HepG2 (cell line): ENCODE results near the gene GFAP. TPM values are rescaled to one million over a fixed set of nuclear protein-coding genes. Genes with fewer than 3 reads are reported as not detected.

ENCODE experiments used
- ATAC-seq: fragments of 200-7000 bp; cut with Tn5 transposase; 3 replicates; pipeline ENCODE4 v1.9.1; 2020; ENCODE audit warnings: mild to moderate bottlenecking, moderate library complexity
- BruUV-seq: library from RNA; stranded (reverse); fragments of 400-500 nt; replicated peaks from 2 replicates; lab custom pipeline; 2021; lab: Mats Ljungman, UMichigan
- CTCF ChIA-PET: fragments of 300-600 bp; formaldehyde crosslinking; extraction: SDS; loops from one replicate; lab custom pipeline; 2021; ENCODE audit warnings: low total read pairs, inconsistent platforms, low intra/inter-chr PET ratio; lab: Yijun Ruan, JAX
- POLR2A ChIA-PET: fragments of 350-600 bp; sonication (Branson Sonifier 250); formaldehyde crosslinking; loops from one replicate; lab custom pipeline; 2020; ENCODE audit warnings: antibody characterized with exemption, inconsistent platforms; lab: Yijun Ruan, JAX
- DNase-seq: peaks from one replicate; pipeline ENCODE4 v3.0.0-alpha.2; 2015; ENCODE audit warnings: low spot score
- FAIRE-seq: peaks from 3 replicates; lab custom pipeline; 2011; peaks lifted over from hg19 to GRCh38; lab: Jason Lieb, UNC
- H2AFZ ChIP-seq: one replicate; pipeline ENCODE4 v1.6.1; 2011; ENCODE audit warnings: low read length, inconsistent platforms
- H3K27ac ChIP-seq: fragments of 300-600 bp; 3 replicates; pipeline ENCODE4 v1.8.0; 2011; ENCODE audit warnings: mixed run types, mild to moderate bottlenecking, mixed read lengths, low read length, inconsistent platforms; ENCODE audit not compliant: insufficient read depth; ENCODE audit errors: extremely low read length
- H3K27me3 ChIP-seq, 2 experiments: fragments of 200-600 bp in 1 of 2; 2 replicates in 1 of 2; 3 replicates in 1 of 2; pipeline versions ENCODE4 v1.6.0 to v1.8.0; 2011; ENCODE audit warnings: low read length in 2 of 2, mild to moderate bottlenecking in 2 of 2, moderate library complexity in 2 of 2, inconsistent platforms in 1 of 2; ENCODE audit not compliant: insufficient read depth in 2 of 2, control insufficient read depth in 1 of 2
- H3K36me3 ChIP-seq, 2 experiments: fragments of 200-600 bp in 1 of 2; replicated peaks in 1 of 2; 2 replicates in 1 of 2; 3 replicates in 1 of 2; pipeline versions ENCODE4 v1.5.1 to v1.8.0; 2011; ENCODE audit warnings: low read length in 2 of 2, inconsistent platforms in 1 of 2; ENCODE audit not compliant: insufficient read depth in 2 of 2, control insufficient read depth in 1 of 2
- H3K4me1 ChIP-seq: 2 replicates; pipeline ENCODE4 v1.5.1; 2012; ENCODE audit warnings: low read length, inconsistent platforms; ENCODE audit not compliant: insufficient read depth
- H3K4me2 ChIP-seq: 2 replicates; pipeline ENCODE4 v1.6.0; 2011; ENCODE audit warnings: low read depth, low read length, inconsistent platforms
- H3K4me3 ChIP-seq, 3 experiments: fragments of 200-600 bp in 1 of 3; sonication (generic), shearing (Covaris generic) in 1 of 3; replicated peaks in 1 of 3; 2 replicates each; pipeline ENCODE4 v1.5.1; 2011 to 2016; ENCODE audit warnings: low read length in 3 of 3, inconsistent platforms in 2 of 3, low read depth in 2 of 3, mild to moderate bottlenecking in 2 of 3, control low read depth in 1 of 3, mixed read lengths in 1 of 3; ENCODE audit not compliant: insufficient read depth in 1 of 3
- H3K79me2 ChIP-seq: one replicate; pipeline ENCODE4 v1.6.1; 2011; ENCODE audit warnings: low read length, inconsistent platforms; ENCODE audit not compliant: insufficient read depth
- H3K9ac ChIP-seq: 2 replicates; pipeline ENCODE4 v1.6.0; 2011; ENCODE audit warnings: mild to moderate bottlenecking, low read depth, low read length, inconsistent platforms; ENCODE audit not compliant: insufficient read depth
- H3K9me3 ChIP-seq: 2 replicates; pipeline ENCODE4 v1.5.1; 2012; ENCODE audit warnings: mild to moderate bottlenecking, low read length
- H4K20me1 ChIP-seq: 2 replicates; pipeline ENCODE4 v1.6.0; 2011; ENCODE audit warnings: inconsistent platforms, mild to moderate bottlenecking, low read length, moderate library complexity; ENCODE audit not compliant: insufficient read depth
- ATF4 ChIP-seq, 2 experiments: fragments of 450-650 bp in 1 of 2; sonication (generic) in 1 of 2; formaldehyde crosslinking; IDR thresholded peaks; 2 replicates each; pipeline versions ENCODE4 v1.5.0 to v1.8.0; 2020 to 2022; ENCODE audit warnings: mild to moderate bottlenecking in 1 of 2, missing genetic modification reagents in 1 of 2
- CHD2 ChIP-seq: IDR thresholded peaks from 2 replicates; pipeline ENCODE4 v1.6.1; 2011; ENCODE audit warnings: low read depth, low read length, improper control_type of control experiment
- HINFP ChIP-seq: sonication (generic); formaldehyde crosslinking; IDR thresholded peaks from 2 replicates; pipeline ENCODE4 v1.4.0; 2020; ENCODE audit warnings: low read depth, mild to moderate bottlenecking, missing genetic modification reagents
- HNRNPLL ChIP-seq: fragments of 200-400 bp; formaldehyde crosslinking; IDR thresholded peaks from 2 replicates; pipeline ENCODE4 v1.6.1; 2017; ENCODE audit warnings: mild to moderate bottlenecking, low read depth, low read length; ENCODE audit not compliant: poor library complexity, severe bottlenecking
- HOXA5 ChIP-seq: sonication (generic); formaldehyde crosslinking; IDR thresholded peaks from 2 replicates; pipeline ENCODE4 v1.4.0; 2020; ENCODE audit warnings: missing genetic modification reagents
- SSRP1 ChIP-seq: IDR thresholded peaks from 2 replicates; pipeline ENCODE4 v1.6.1; 2016; ENCODE audit warnings: control low read depth
- ZNF629 ChIP-seq: sonication (generic); formaldehyde crosslinking; conservative IDR thresholded peaks from 2 replicates; pipeline ENCODE4 v1.5.0; 2020; ENCODE audit warnings: missing genetic modification reagents
- ZNF766 ChIP-seq: sonication (generic); formaldehyde crosslinking; IDR thresholded peaks from 2 replicates; pipeline ENCODE4 v1.5.0; 2020; ENCODE audit warnings: missing genetic modification reagents, borderline replicate concordance
- WGBS: methylation state at CpG from one replicate; pipeline ENCODE4 v1.1.6; 2017; ENCODE audit warnings: low lambda C conversion rate; 5-methylcytosine and 5-hydroxymethylcytosine counted together
- in situ Hi-C: cut with HindIII; loops from 2 replicates; pipeline ENCODE4 v1.10.0; 2017; ENCODE audit warnings: low pct_unique_long_range_greater_than_20kb; ENCODE audit not compliant: extremely low pct_ligation_motif_present
- intact Hi-C: fragments of 100-400 bp; cut with micrococcal nuclease; formaldehyde crosslinking; loops from one replicate; pipeline ENCODE4 v1.10.0; 2022; ENCODE audit not compliant: unreplicated experiment
- polyA plus RNA-seq, 8 experiments: library from polyadenylated mRNA; depleted of rRNA in 3 of 8; stranded (reverse) in 7 of 8; unstranded in 1 of 8; fragments of >200 nt; fragmentation: Illumina TruSeq in 4 of 8; extraction: Trizol in 4 of 8; gene quantifications; 2 replicates each; pipeline versions ENCODE4 v1.2.1 to v1.2.3, GENCODE V29; 2011 to 2016; ENCODE audit warnings: low read depth in 4 of 8, missing spikeins in 1 of 8, mixed read lengths in 1 of 8; ENCODE audit not compliant: insufficient read depth in 1 of 8
- total RNA-seq, 5 experiments: library from RNA; depleted of rRNA; stranded (reverse); fragments of >200 nt; fragmentation: Illumina TruSeq; extraction: Trizol; gene quantifications; 2 replicates each; pipeline ENCODE4 v1.2.3, GENCODE V29; 2016; ENCODE audit warnings: low read depth in 1 of 5

The GFAP gene
- total and polyA plus RNA-seq, 2 of the 13 experiments (the other 11 are each of a cell fraction or from before 2014, with no cell fraction given), result 0.11 to 0.29 TPM

DNA sequence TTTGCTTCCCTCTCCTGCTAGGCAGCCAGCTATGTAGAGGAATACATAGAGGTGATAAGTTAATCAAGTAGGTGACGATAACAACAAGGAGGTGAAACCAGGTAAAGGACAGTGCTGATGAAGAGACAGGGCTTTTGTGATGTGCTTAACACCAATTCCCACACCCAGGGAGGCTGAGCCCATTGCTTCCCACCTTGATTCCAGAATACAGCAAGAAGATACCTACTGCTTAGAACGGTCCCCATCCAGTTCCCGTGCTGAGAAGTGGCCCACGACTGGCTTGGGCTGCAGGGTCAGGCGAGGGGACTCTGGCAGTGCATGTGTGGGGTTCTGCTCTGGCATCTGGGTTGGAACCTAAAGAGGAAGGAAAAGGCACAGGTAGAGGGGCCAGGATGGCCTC lies 16.1 kb upstream of the GFAP start:
- in situ Hi-C loops, result no loop called here
- no peak for ATAC-seq

More for the DNA sequence above, 16.1 kb upstream of the GFAP start:
- ChIA-PET CTCF (no interaction called here), POLR2A (interaction anchor here (0.5 kb wide), 1 partner anchor 65 kb away, joined by 3 read pairs; no protein-coding TSS in a partner anchor)
- Histone ChIP-seq H3K27me3 (no peaks in the 10 kb centered on the region), H3K9me3 (no peaks in the 10 kb centered on the region), H3K79me2 (no peaks in the 10 kb centered on the region), H3K4me3 (no peak overlapping the region), H3K9ac (no peak overlapping the region), H3K4me2 (no peak overlapping the region), H2AFZ (no peak overlapping the region), H3K4me1 (no peaks in the 10 kb centered on the region), H3K27ac (no peak overlapping the region), H4K20me1 (no peaks in the 10 kb centered on the region), H3K36me3 (peaks cover 63 to 96% of the 10 kb centered on the region in 2 experiments)
- DNase-seq (no peak), FAIRE-seq (no peak)
- intact Hi-C loops, result no loop called here
- TF ChIP-seq HOXA5 (CRISPR knock-in tag), result no peak
- no peak for TF ChIP-seq ZNF629
- TF ChIP-seq ATF4 (CRISPR knock-in tag; IDR thresholded peaks at IDR 0.05), result no peak
- TF ChIP-seq CHD2, result no peak
- TF ChIP-seq SSRP1 (CRISPR knock-in tag), result no peak
- no peak for TF ChIP-seq ZNF766 (CRISPR knock-in tag)
- no peak for TF ChIP-seq HINFP (CRISPR knock-in tag)
- no peak for TF ChIP-seq HNRNPLL
- WGBS, result 95% methylated on average over 5 of the region's 5 CpGs
- no TSS peak for BruUV-seq
